Upper lobe of left lung (tissue), 6 donors: ENCODE measurements around the gene ZNF524. TPM values are rescaled to one million over a fixed set of nuclear protein-coding genes. Genes with fewer than 3 reads are reported as not detected.
A peak's percentile ranks its signal among the peaks of the same experiment; 100 is the strongest.

Experiments
- ATAC-seq, 2 donors: fragments of 200-7000 bp; cut with Tn5 transposase; one replicate each; pipeline ENCODE4 v1.9.1; 2022; ENCODE audit warnings: mild to moderate bottlenecking in 2 of 2, moderate library complexity in 2 of 2; ENCODE audit not compliant: low FRiP score in 2 of 2
- DNase-seq, 2 donors: peaks; one replicate each; pipeline ENCODE4 v3.0.0-alpha.2; 2019 to 2020
- H3K27ac ChIP-seq, 4 donors: fragments of 200-600 bp; sonication (generic); one replicate each; pipeline ENCODE4 v1.5.1; 2016 to 2019
- H3K27me3 ChIP-seq, 4 donors: fragments of 200-600 bp; sonication (generic); one replicate each; pipeline ENCODE4 v1.5.1; 2017 to 2019
- H3K36me3 ChIP-seq, 4 donors: fragments of 200-600 bp; sonication (generic); one replicate each; pipeline ENCODE4 v1.5.1; 2016 to 2019
- H3K4me1 ChIP-seq, 4 donors: fragments of 200-600 bp; sonication (generic); one replicate each; pipeline ENCODE4 v1.5.1; 2018 to 2019
- H3K4me3 ChIP-seq, 4 donors: fragments of 200-600 bp; sonication (generic); one replicate each; pipeline ENCODE4 v1.5.1; 2017 to 2019; ENCODE audit warnings: mild to moderate bottlenecking in 2 of 4, moderate library complexity in 1 of 4
- H3K9me3 ChIP-seq, 4 donors: fragments of 200-600 bp; sonication (generic); one replicate each; pipeline ENCODE4 v1.5.1; 2018 to 2019
- EP300 ChIP-seq, 4 donors: sonication (generic); formaldehyde crosslinking; IDR thresholded peaks; one replicate each; pipeline ENCODE4 v1.5.1; 2017; ENCODE audit warnings: antibody characterized with exemption in 4 of 4, control low read depth in 2 of 4
- POLR2A ChIP-seq, 4 donors: fragments of 450-650 bp; IDR thresholded peaks; one replicate each; pipeline ENCODE4 v1.5.1; 2016 to 2017; ENCODE audit warnings: antibody characterized with exemption in 4 of 4, mild to moderate bottlenecking in 2 of 4
- POLR2AphosphoS5 ChIP-seq, 2 donors: sonication (generic); formaldehyde crosslinking; IDR thresholded peaks; one replicate each; pipeline ENCODE4 v1.5.1; 2017; ENCODE audit warnings: antibody characterized with exemption in 2 of 2
- WGBS, 2 donors: methylation state at CpG; one replicate each; pipeline ENCODE4 v1.1.5; 2017 to 2018; 5-methylcytosine and 5-hydroxymethylcytosine counted together
- total RNA-seq, 6 donors: library from RNA; depleted of rRNA in 4 of 6; stranded (reverse); fragments of >200 nt in 4 of 6; gene quantifications; one replicate each; pipeline versions ENCODE4 v1.1.0 to v1.2.1, GENCODE V29; 2016 to 2021
- TF ChIP-seq, protein P1 (sequence below), 6 experiments: fragments of 450-650 bp in 4 of 6; fragments of 200-600 bp in 2 of 6; sonication (generic) in 2 of 6; IDR thresholded peaks; one replicate each; pipeline ENCODE4 v1.5.1; 2016 to 2019; ENCODE audit warnings: antibody characterized with exemption in 6 of 6
- donor health status: DM: no; HTN: no; CAD: no; lungs with moderate emphysema.
- donor health status: DM: no; HTN: yes; CAD: no; lungs with severe emphysema.

Gene ZNF524
- total RNA-seq, 6 donors from 2014 or later = 19.9 to 58.7 (median 34.9) TPM

DNA sequence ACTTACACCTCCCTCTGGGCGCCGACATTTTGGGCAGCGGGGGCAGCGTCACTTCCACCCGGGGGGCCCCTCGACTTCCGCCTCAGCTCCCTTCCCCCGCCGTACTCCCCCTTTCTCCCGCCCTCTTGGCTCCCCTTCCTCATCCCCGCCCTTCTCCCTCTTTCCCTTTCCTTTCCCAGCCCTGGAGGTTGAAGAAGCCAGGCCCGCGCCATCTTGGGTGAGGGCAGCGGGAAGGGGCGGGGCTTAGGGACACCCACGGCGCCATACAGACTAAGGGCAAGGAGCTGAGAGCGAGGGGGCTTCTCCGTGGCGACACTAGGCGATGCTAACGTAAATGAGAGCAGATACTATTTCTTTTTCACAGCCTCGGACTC lies 633 bp upstream of the ZNF524 start, which contains the start of gene FIZ1:
Gene FIZ1 (minus strand): TSS at position 50 of the 374 bp plus-strand sequence. CDS start 1,652 bp downstream, outside the sequence.
- H3K27ac ChIP-seq = peak within 1 kb of the TSS; percentile 97 to 99 (median 99)
- no peaks in the 10 kb centered on the region for H3K9me3 ChIP-seq
- peak within 1 kb of the TSS; percentile 65 to 89 (median 76) for H3K4me3 ChIP-seq
- WGBS, 2 donors = 0% methylated on average over 20 to 21 of the region's 23 CpGs
- H3K27me3 ChIP-seq = no peaks in the 10 kb centered on the region
- ATAC-seq (peak; percentile 94 to 97), DNase-seq (peak; percentile 97 to 98)
- TF ChIP-seq, protein P1, sequence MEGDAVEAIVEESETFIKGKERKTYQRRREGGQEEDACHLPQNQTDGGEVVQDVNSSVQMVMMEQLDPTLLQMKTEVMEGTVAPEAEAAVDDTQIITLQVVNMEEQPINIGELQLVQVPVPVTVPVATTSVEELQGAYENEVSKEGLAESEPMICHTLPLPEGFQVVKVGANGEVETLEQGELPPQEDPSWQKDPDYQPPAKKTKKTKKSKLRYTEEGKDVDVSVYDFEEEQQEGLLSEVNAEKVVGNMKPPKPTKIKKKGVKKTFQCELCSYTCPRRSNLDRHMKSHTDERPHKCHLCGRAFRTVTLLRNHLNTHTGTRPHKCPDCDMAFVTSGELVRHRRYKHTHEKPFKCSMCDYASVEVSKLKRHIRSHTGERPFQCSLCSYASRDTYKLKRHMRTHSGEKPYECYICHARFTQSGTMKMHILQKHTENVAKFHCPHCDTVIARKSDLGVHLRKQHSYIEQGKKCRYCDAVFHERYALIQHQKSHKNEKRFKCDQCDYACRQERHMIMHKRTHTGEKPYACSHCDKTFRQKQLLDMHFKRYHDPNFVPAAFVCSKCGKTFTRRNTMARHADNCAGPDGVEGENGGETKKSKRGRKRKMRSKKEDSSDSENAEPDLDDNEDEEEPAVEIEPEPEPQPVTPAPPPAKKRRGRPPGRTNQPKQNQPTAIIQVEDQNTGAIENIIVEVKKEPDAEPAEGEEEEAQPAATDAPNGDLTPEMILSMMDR (IDR thresholded peaks at IDR 0.05) = peak in 1 of 6 experiments; percentile 11
- no peak for TF ChIP-seq EP300 (IDR thresholded peaks at IDR 0.05)
- no peak for TF ChIP-seq POLR2A (IDR thresholded peaks at IDR 0.05)
- peak; percentile 56 to 58 for TF ChIP-seq POLR2AphosphoS5 (IDR thresholded peaks at IDR 0.05)
- peaks cover 0 to 38% (median 20%) of the 10 kb centered on the region in 4 donors for H3K36me3 ChIP-seq
- H3K4me1 ChIP-seq = peaks cover 18 to 39% (median 25%) of the 10 kb centered on the region in 4 donors

GRCh38 chr19:55600662-55601028 lies 557 bp downstream of the ZNF524 start:
- H3K4me3 ChIP-seq = peak overlapping the region; percentile 38 to 89 (median 76)
- no peaks in the 10 kb centered on the region for H3K9me3 ChIP-seq
- 0 to 7% methylated on average over 5 to 9 of the region's 15 CpGs for WGBS, 2 donors
- DNase-seq (no peak), ATAC-seq (no peak)
- peaks cover 0 to 27% (median 10%) of the 10 kb centered on the region in 4 donors for H3K36me3 ChIP-seq
- H3K27ac ChIP-seq = peak overlapping the region; percentile 97 to 99 (median 99)
- H3K27me3 ChIP-seq = no peaks in the 10 kb centered on the region
- peaks cover 24 to 44% (median 30%) of the 10 kb centered on the region in 4 donors for H3K4me1 ChIP-seq
- TF ChIP-seq, protein P1 (IDR thresholded peaks at IDR 0.05) = no peak
- TF ChIP-seq POLR2AphosphoS5 (IDR thresholded peaks at IDR 0.05) = no peak
- no peak for TF ChIP-seq EP300 (IDR thresholded peaks at IDR 0.05)
- TF ChIP-seq POLR2A (IDR thresholded peaks at IDR 0.05) = no peak

DNA sequence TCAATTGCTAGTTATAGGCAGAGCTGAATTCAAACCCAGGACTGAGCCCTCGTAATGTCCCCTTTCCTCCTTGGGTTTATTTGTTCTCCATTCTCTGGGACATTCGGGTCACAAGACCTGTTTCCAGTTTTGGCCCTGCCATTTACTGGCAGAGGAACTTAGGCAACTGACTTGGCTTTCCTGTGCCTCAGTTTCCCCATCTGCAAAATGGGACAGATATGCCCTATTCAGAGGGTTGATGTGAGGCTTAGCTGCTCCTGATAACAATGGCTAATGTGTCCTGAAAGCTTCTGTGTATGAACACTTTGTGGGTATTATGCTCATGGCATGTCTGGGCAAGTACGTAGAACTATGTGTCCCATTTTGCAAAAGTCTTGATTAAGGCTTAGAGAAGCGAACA lies 996 bp downstream of the ZNF524 start:
- H3K27me3 ChIP-seq = no peaks in the 10 kb centered on the region
- WGBS, 2 donors = 54 to 66% methylated on average over 4 of the region's 4 CpGs
- H3K36me3 ChIP-seq = peaks cover 0 to 23% (median 7%) of the 10 kb centered on the region in 4 donors
- TF ChIP-seq EP300 (IDR thresholded peaks at IDR 0.05) (no peak), POLR2AphosphoS5 (IDR thresholded peaks at IDR 0.05) (no peak), POLR2A (IDR thresholded peaks at IDR 0.05) (no peak)
- TF ChIP-seq, protein P1 (IDR thresholded peaks at IDR 0.05) = no peak
- no peak for ATAC-seq
- H3K4me1 ChIP-seq = peaks cover 24 to 49% (median 31%) of the 10 kb centered on the region in 4 donors
- H3K27ac ChIP-seq = peak overlapping the region; percentile 97 to 99 (median 99)
- peak overlapping the region in 3 of 4 donors; percentile 68 to 89 (median 85) for H3K4me3 ChIP-seq
- no peak for DNase-seq
- H3K9me3 ChIP-seq = no peaks in the 10 kb centered on the region

DNA sequence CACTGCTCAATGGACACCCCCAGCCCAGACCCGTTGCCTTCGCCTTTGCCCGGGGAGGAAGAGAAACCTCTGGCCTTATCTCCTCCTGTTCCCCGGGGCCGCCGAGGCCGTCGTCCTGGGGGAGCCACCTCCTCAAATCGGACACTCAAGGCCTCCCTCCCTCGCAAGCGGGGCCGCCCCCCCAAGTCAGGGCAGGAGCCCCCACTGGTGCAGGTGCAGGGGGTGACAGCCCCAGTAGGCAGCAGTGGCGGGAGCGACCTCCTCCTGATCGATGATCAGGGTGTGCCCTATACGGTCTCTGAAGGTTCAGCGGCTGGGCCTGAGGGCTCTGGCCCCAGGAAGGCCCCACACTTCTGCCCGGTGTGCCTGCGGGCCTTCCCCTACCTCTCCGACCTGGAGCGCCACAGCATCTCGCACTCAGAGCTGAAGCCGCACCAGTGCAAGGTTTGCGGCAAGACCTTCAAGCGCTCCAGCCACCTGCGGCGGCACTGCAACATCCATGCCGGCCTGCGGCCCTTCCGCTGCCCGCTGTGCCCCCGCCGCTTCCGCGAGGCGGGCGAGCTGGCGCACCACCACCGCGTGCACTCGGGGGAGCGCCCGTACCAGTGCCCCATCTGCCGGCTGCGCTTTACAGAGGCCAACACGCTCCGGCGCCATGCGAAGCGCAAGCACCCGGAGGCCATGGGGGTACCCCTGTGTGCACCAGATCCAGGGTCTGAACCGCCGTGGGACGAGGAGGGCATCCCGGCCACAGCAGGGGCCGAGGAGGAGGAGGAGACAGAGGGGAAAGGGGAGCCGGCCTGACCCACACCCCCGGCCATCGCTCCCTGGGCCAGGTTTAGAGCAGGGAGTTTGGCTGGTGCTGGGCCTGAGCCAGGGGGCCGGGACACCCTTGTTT lies 2.3 kb downstream of the ZNF524 start:
- H3K36me3 ChIP-seq = peaks cover 0 to 10% (median 3%) of the 10 kb centered on the region in 4 donors
- WGBS, 2 donors = 95 to 100% methylated on average over 12 to 55 of the region's 60 CpGs
- no peaks in the 10 kb centered on the region for H3K9me3 ChIP-seq
- no peaks in the 10 kb centered on the region for H3K27me3 ChIP-seq
- H3K4me3 ChIP-seq = no peak overlapping the region
- DNase-seq = peak in 1 of 2 donors; percentile 88
- H3K27ac ChIP-seq = peak overlapping the region in 1 of 4 donors; percentile 99
- H3K4me1 ChIP-seq = peaks cover 33 to 61% (median 40%) of the 10 kb centered on the region in 4 donors
- TF ChIP-seq POLR2AphosphoS5 (IDR thresholded peaks at IDR 0.05) (no peak), EP300 (IDR thresholded peaks at IDR 0.05) (no peak), POLR2A (IDR thresholded peaks at IDR 0.05) (no peak)
- TF ChIP-seq, protein P1 (IDR thresholded peaks at IDR 0.05) = no peak
- no peak for ATAC-seq
